Measurements from ENCODE around the gene FBXL17. TPM values are rescaled to one million over a fixed set of nuclear protein-coding genes. Genes with fewer than 3 reads are reported as not detected.

Gene FBXL17
- total and polyA plus RNA-seq, 5 donors from 2014 or later: 3.8 to 27.7 (median 6.4) TPM

- peaks cover 6% of the 10 kb centered on the region for H3K36me3 Mint-ChIP-seq
- Histone ChIP-seq H3K36me3 (ENCODE audit: control insufficient read depth, insufficient read depth, low read length) (peaks cover 5% of the 10 kb centered on the region), H3K27me3 (ENCODE audit: control insufficient read depth, insufficient read depth, low read length) (no peaks in the 10 kb centered on the region), H3K9me3 (ENCODE audit: control insufficient read depth in 2 of 2, low read length in 2 of 2) (peaks cover 2 to 4% of the 10 kb centered on the region in 2 experiments), H3K4me1 (ENCODE audit: control insufficient read depth, insufficient read depth, low read length, poor library complexity, severe bottlenecking) (no peaks in the 10 kb centered on the region), H3K4me3 (ENCODE audit: low read depth, low read length) (no peak overlapping the region), H3K27ac (ENCODE audit: insufficient read depth, low read length, poor library complexity, severe bottlenecking) (no peak overlapping the region)
- H3K4me1 Mint-ChIP-seq: no peaks in the 10 kb centered on the region
- no peaks in the 10 kb centered on the region for H3K27me3 Mint-ChIP-seq
- peaks cover 0 to 4% (median 0%) of the 10 kb centered on the region in 7 donors for H3K9me3 Mint-ChIP-seq
- DNase-seq (no peak), ATAC-seq (ENCODE audit: low read depth in 2 of 2) (no peak)
- H3K4me3 Mint-ChIP-seq: no peak overlapping the region
- no peak overlapping the region for H3K27ac Mint-ChIP-seq
Observed at GRCh38 chr5:108059334-108059733, 322.6 kb downstream of the FBXL17 start.

- peaks cover 8 to 39% (median 14%) of the 10 kb centered on the region in 7 donors for H3K9me3 Mint-ChIP-seq
- peaks cover 4 to 15% of the 10 kb centered on the region in 2 experiments for H3K9me3 ChIP-seq (ENCODE audit: control insufficient read depth in 2 of 2, low read length in 2 of 2)
Observed at GRCh38 chr5:108054349-108054748, 327.5 kb downstream of the FBXL17 start.

GRCh38 chr5:108046955-108047670 is 334.8 kb downstream of the FBXL17 start:
- Histone ChIP-seq H3K4me3 (ENCODE audit: low read depth, low read length) (no peak overlapping the region), H3K36me3 (ENCODE audit: control insufficient read depth, insufficient read depth, low read length) (no peaks in the 10 kb centered on the region), H3K4me1 (ENCODE audit: control insufficient read depth, insufficient read depth, low read length, poor library complexity, severe bottlenecking) (no peaks in the 10 kb centered on the region), H3K9me3 (ENCODE audit: control insufficient read depth in 2 of 2, low read length in 2 of 2) (peaks cover 0 to 9% of the 10 kb centered on the region in 2 experiments), H3K27ac (ENCODE audit: insufficient read depth, low read length, poor library complexity, severe bottlenecking) (no peak overlapping the region), H3K27me3 (ENCODE audit: control insufficient read depth, insufficient read depth, low read length) (no peaks in the 10 kb centered on the region)
- peaks cover 0 to 8% (median 5%) of the 10 kb centered on the region in 4 donors for H3K4me1 Mint-ChIP-seq
- H3K4me3 Mint-ChIP-seq: no peak overlapping the region
- H3K9me3 Mint-ChIP-seq: peaks cover 0 to 20% (median 18%) of the 10 kb centered on the region in 7 donors
- H3K27ac Mint-ChIP-seq: no peak overlapping the region
- peaks cover 54% of the 10 kb centered on the region for H3K36me3 Mint-ChIP-seq
- ATAC-seq (ENCODE audit: low read depth in 2 of 2): no peak
- H3K27me3 Mint-ChIP-seq: no peaks in the 10 kb centered on the region
- DNase-seq: no peak

More at GRCh38 chr5:108054349-108054748, 327.5 kb downstream of the FBXL17 start:
- Histone ChIP-seq H3K36me3 (ENCODE audit: control insufficient read depth, insufficient read depth, low read length) (peaks cover 11% of the 10 kb centered on the region), H3K4me1 (ENCODE audit: control insufficient read depth, insufficient read depth, low read length, poor library complexity, severe bottlenecking) (no peaks in the 10 kb centered on the region), H3K4me3 (ENCODE audit: low read depth, low read length) (no peak overlapping the region), H3K27ac (ENCODE audit: insufficient read depth, low read length, poor library complexity, severe bottlenecking) (no peak overlapping the region), H3K27me3 (ENCODE audit: control insufficient read depth, insufficient read depth, low read length) (no peaks in the 10 kb centered on the region)
- ATAC-seq (ENCODE audit: low read depth in 2 of 2) (no peak), DNase-seq (no peak)
- peaks cover 0 to 5% (median 4%) of the 10 kb centered on the region in 4 donors for H3K4me1 Mint-ChIP-seq
- H3K27me3 Mint-ChIP-seq: no peaks in the 10 kb centered on the region
- H3K27ac Mint-ChIP-seq: no peak overlapping the region
- peaks cover 48% of the 10 kb centered on the region for H3K36me3 Mint-ChIP-seq
- no peak overlapping the region for H3K4me3 Mint-ChIP-seq

GRCh38 chr5:108036482-108036881 is 345.4 kb downstream of the FBXL17 start:
- Mint-ChIP-seq H3K27ac (no peak overlapping the region), H3K4me3 (no peak overlapping the region), H3K27me3 (no peaks in the 10 kb centered on the region), H3K36me3 (peaks cover 14% of the 10 kb centered on the region), H3K4me1 (no peaks in the 10 kb centered on the region), H3K9me3 (no peaks in the 10 kb centered on the region)
- no peaks in the 10 kb centered on the region for H3K27me3 ChIP-seq (ENCODE audit: control insufficient read depth, insufficient read depth, low read length)
- DNase-seq: no peak
- H3K4me3 ChIP-seq (ENCODE audit: low read depth, low read length): no peak overlapping the region
- no peaks in the 10 kb centered on the region for H3K36me3 ChIP-seq (ENCODE audit: control insufficient read depth, insufficient read depth, low read length)
- no peak overlapping the region for H3K27ac ChIP-seq (ENCODE audit: insufficient read depth, low read length, poor library complexity, severe bottlenecking)
- no peaks in the 10 kb centered on the region for H3K9me3 ChIP-seq (ENCODE audit: control insufficient read depth in 2 of 2, low read length in 2 of 2)
- H3K4me1 ChIP-seq (ENCODE audit: control insufficient read depth, insufficient read depth, low read length, poor library complexity, severe bottlenecking): no peaks in the 10 kb centered on the region
- ATAC-seq (ENCODE audit: low read depth in 2 of 2): no peak

- Histone ChIP-seq H3K9me3 (ENCODE audit: control insufficient read depth in 2 of 2, low read length in 2 of 2) (no peaks in the 10 kb centered on the region), H3K4me3 (ENCODE audit: low read depth, low read length) (no peak overlapping the region), H3K27ac (ENCODE audit: insufficient read depth, low read length, poor library complexity, severe bottlenecking) (no peak overlapping the region), H3K27me3 (ENCODE audit: control insufficient read depth, insufficient read depth, low read length) (no peaks in the 10 kb centered on the region), H3K4me1 (ENCODE audit: control insufficient read depth, insufficient read depth, low read length, poor library complexity, severe bottlenecking) (no peaks in the 10 kb centered on the region), H3K36me3 (ENCODE audit: control insufficient read depth, insufficient read depth, low read length) (no peaks in the 10 kb centered on the region)
- H3K4me3 Mint-ChIP-seq: no peak overlapping the region
- H3K27ac Mint-ChIP-seq: no peak overlapping the region
- no peak for DNase-seq
- H3K36me3 Mint-ChIP-seq: peaks cover 13% of the 10 kb centered on the region
- no peak for ATAC-seq (ENCODE audit: low read depth in 2 of 2)
- no peaks in the 10 kb centered on the region for H3K4me1 Mint-ChIP-seq
- no peaks in the 10 kb centered on the region for H3K9me3 Mint-ChIP-seq
- H3K27me3 Mint-ChIP-seq: no peaks in the 10 kb centered on the region
Observed at GRCh38 chr5:108028883-108029282, 353.0 kb downstream of the FBXL17 start.

GRCh38 chr5:108028412-108028811 is 353.5 kb downstream of the FBXL17 start:
- no peak for DNase-seq
- Histone ChIP-seq H3K4me3 (ENCODE audit: low read depth, low read length) (no peak overlapping the region), H3K36me3 (ENCODE audit: control insufficient read depth, insufficient read depth, low read length) (no peaks in the 10 kb centered on the region), H3K9me3 (ENCODE audit: control insufficient read depth in 2 of 2, low read length in 2 of 2) (no peaks in the 10 kb centered on the region), H3K4me1 (ENCODE audit: control insufficient read depth, insufficient read depth, low read length, poor library complexity, severe bottlenecking) (no peaks in the 10 kb centered on the region), H3K27me3 (ENCODE audit: control insufficient read depth, insufficient read depth, low read length) (no peaks in the 10 kb centered on the region), H3K27ac (ENCODE audit: insufficient read depth, low read length, poor library complexity, severe bottlenecking) (no peak overlapping the region)
- Mint-ChIP-seq H3K36me3 (peaks cover 13% of the 10 kb centered on the region), H3K9me3 (no peaks in the 10 kb centered on the region), H3K4me3 (no peak overlapping the region), H3K27ac (no peak overlapping the region), H3K4me1 (no peaks in the 10 kb centered on the region), H3K27me3 (no peaks in the 10 kb centered on the region)
- ATAC-seq (ENCODE audit: low read depth in 2 of 2): no peak

GRCh38 chr5:108025957-108026356 is 355.9 kb downstream of the FBXL17 start:
- Histone ChIP-seq H3K27ac (ENCODE audit: insufficient read depth, low read length, poor library complexity, severe bottlenecking) (no peak overlapping the region), H3K4me1 (ENCODE audit: control insufficient read depth, insufficient read depth, low read length, poor library complexity, severe bottlenecking) (no peaks in the 10 kb centered on the region), H3K36me3 (ENCODE audit: control insufficient read depth, insufficient read depth, low read length) (no peaks in the 10 kb centered on the region), H3K27me3 (ENCODE audit: control insufficient read depth, insufficient read depth, low read length) (no peaks in the 10 kb centered on the region), H3K9me3 (ENCODE audit: control insufficient read depth in 2 of 2, low read length in 2 of 2) (no peaks in the 10 kb centered on the region), H3K4me3 (ENCODE audit: low read depth, low read length) (no peak overlapping the region)
- ATAC-seq (ENCODE audit: low read depth in 2 of 2) (no peak), DNase-seq (no peak)
- Mint-ChIP-seq H3K27me3 (no peaks in the 10 kb centered on the region), H3K27ac (no peak overlapping the region), H3K4me3 (no peak overlapping the region), H3K4me1 (no peaks in the 10 kb centered on the region), H3K9me3 (no peaks in the 10 kb centered on the region), H3K36me3 (peaks cover 5% of the 10 kb centered on the region)

GRCh38 chr5:108024986-108025385 is 356.9 kb downstream of the FBXL17 start:
- DNase-seq (no peak), ATAC-seq (ENCODE audit: low read depth in 2 of 2) (no peak)
- Histone ChIP-seq H3K4me1 (ENCODE audit: control insufficient read depth, insufficient read depth, low read length, poor library complexity, severe bottlenecking) (no peaks in the 10 kb centered on the region), H3K4me3 (ENCODE audit: low read depth, low read length) (no peak overlapping the region), H3K9me3 (ENCODE audit: control insufficient read depth in 2 of 2, low read length in 2 of 2) (no peaks in the 10 kb centered on the region), H3K27ac (ENCODE audit: insufficient read depth, low read length, poor library complexity, severe bottlenecking) (no peak overlapping the region), H3K27me3 (ENCODE audit: control insufficient read depth, insufficient read depth, low read length) (no peaks in the 10 kb centered on the region), H3K36me3 (ENCODE audit: control insufficient read depth, insufficient read depth, low read length) (no peaks in the 10 kb centered on the region)
- no peak overlapping the region for H3K27ac Mint-ChIP-seq
- peaks cover 5% of the 10 kb centered on the region for H3K36me3 Mint-ChIP-seq
- H3K9me3 Mint-ChIP-seq: no peaks in the 10 kb centered on the region
- H3K27me3 Mint-ChIP-seq: no peaks in the 10 kb centered on the region
- H3K4me1 Mint-ChIP-seq: no peaks in the 10 kb centered on the region
- no peak overlapping the region for H3K4me3 Mint-ChIP-seq

Measured in CD4-positive, CD25-positive, alpha-beta regulatory T cell (primary cell).